GM18909 (cell line): ENCODE data around the gene MDFI.

Source experiments
- ATAC-seq: cut with Tn5 transposase; IDR thresholded peaks from one replicate; pipeline ENCODE4 v1.9.1; 2021; ENCODE audit warnings: mild to moderate bottlenecking; ENCODE audit not compliant: unreplicated experiment, poor library complexity

MDFI gene

DNA sequence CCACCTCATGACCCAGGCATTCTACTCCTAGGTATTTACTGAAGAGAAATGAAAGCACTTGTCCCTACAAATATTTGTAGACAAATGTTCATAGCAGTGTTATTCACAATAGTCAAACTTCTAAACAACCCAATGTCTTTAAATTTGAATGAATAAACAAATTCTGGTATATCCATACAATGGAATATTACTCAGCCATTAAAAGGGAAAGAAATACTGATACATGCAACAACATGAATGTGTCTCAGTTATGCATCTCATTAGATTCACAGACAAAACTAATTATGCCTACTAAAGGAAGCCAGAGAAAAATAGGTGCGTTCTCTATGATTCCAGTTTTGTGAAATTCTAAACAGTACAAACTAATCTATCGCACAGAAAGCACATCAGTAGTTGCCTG lies 30.7 kb downstream of the MDFI start:
- ATAC-seq = no peak

GRCh38 chr6:41670703-41671360 lies 32.6 kb downstream of the MDFI start:
- ATAC-seq = no peak

- ATAC-seq = no peak
Observed at GRCh38 chr6:41671376-41671775, 33.1 kb downstream of the MDFI start.

DNA sequence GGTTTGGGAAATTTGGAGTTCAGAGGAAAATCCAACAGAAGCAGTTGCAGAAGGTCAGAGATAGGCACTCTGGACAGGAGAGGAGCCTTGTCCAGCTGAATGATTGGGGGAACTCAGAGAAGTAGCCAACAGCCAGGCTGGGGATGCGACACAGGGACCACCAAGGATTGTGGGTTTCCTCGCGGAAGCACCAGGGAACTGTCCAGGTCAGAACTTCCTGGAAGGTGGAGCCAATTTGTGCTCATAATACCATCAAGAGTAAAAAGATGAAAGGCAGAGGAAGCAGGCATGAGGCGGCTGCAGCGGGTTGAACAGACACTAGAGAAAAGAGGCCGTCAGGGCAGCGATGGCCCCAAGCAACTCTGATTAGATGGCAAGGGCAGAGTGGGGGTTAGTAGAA lies 33.7 kb downstream of the MDFI start:
- ATAC-seq = no peak

DNA sequence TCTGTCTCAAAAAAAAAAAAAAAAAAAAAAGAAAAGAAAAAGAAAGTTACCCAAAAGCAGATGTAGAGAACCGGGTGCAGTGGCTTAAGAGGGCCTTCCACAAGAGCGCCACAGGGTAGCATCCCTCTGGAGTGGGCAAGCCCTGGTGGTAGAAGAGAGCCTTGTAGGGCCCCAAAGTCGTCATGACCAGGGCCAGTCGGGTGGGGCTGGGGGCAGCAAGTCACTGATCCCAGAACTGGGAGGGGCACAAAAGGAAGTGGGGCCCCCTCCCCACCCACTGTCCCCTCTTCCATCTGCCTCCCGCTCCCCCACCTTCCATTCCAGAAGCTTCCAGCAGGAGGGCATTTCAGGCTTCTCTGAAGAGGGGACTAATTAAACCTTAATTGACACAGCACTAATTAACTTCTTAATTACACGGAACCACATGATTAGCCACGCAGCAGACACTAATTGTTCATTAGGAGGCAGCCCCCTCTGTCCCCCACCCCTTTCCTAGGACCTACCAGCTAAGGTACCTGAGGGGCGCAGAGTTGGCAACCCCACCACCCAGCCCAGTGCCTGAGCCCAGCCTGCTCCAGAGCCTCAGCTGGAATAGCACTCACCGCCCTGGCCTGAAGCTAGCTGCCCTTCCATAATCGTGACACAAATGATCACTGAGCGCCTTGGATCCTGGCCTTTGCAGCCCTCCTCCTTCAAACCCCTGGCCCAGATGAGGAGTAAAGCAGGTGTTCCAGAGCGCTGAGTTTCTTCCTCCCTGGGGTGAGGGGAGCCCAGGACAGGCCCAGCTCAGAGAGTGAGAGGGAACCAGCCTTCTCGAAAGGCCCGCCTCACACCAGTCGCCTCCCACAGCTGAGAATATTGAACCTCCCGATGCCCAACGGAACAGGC lies 34.8 kb downstream of the MDFI start:
- ATAC-seq = no peak

DNA sequence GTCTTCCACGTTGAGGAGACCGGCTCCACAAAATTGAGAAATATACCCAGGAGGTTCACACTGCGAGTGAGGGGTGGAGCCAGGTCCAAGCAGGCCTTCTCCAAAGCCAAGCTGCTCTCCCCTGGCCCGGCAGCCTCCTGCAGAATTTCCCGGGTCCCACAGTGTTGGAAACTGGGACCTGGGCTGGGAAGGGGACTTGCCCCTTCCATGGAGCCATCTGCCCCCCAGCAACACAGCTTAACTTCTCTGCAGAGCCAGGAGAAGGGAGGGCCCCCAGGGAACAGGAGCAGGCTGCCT lies 35.4 kb downstream of the MDFI start:
- ATAC-seq = no peak

DNA sequence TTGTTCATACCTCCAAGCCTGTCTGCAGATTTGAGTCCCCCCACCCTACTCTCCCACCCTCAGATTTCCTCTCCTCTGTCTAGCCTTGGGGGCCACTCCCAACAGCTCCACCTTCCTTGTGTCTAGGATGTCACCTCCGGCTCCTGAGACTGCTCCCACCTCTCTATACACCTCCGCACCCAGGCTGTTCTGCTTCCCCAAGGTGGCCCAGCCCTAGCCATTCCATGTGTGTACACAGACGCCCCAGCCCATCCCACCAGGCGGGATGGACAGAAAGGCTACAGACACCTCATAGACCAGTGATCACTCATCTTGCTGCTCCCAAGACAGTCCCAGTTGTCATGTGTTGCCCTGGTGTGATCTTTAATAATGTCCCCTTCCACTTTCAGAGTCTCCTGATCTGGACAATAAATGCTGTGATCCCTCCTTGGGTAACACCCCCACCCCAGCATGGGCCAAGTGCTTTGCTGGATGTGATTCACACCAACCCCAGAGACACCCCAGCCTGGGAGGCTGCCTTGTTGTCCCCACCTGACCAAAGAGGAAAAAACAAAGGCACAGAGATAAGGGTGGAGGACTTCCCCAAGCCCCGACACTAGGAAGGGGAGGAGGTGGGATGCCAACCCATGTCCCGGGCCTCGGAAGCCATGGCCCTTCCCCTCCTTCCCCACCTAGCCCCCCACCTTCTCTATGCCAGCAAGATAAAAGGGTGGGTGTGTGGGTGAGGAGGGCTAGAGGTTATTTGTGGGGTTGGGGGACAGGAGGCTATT lies 36.1 kb downstream of the MDFI start:
- no peak for ATAC-seq

GRCh38 chr6:41675176-41675775 lies 37.0 kb downstream of the MDFI start:
- ATAC-seq = no peak

- no peak for ATAC-seq
Observed at GRCh38 chr6:41675992-41676391, 37.7 kb downstream of the MDFI start.

GRCh38 chr6:41676431-41676830 lies 38.2 kb downstream of the MDFI start:
- no peak for ATAC-seq

- ATAC-seq = no peak
Observed at GRCh38 chr6:41677124-41677921, 39.1 kb downstream of the MDFI start.

GRCh38 chr6:41678511-41679084 lies 40.3 kb downstream of the MDFI start:
- no peak for ATAC-seq

GRCh38 chr6:41679696-41680095 lies 41.4 kb downstream of the MDFI start:
- no peak for ATAC-seq

GRCh38 chr6:41680182-41680965 lies 42.1 kb downstream of the MDFI start:
- ATAC-seq = no peak

GRCh38 chr6:41682056-41682477 lies 43.8 kb downstream of the MDFI start:
- no peak for ATAC-seq

DNA sequence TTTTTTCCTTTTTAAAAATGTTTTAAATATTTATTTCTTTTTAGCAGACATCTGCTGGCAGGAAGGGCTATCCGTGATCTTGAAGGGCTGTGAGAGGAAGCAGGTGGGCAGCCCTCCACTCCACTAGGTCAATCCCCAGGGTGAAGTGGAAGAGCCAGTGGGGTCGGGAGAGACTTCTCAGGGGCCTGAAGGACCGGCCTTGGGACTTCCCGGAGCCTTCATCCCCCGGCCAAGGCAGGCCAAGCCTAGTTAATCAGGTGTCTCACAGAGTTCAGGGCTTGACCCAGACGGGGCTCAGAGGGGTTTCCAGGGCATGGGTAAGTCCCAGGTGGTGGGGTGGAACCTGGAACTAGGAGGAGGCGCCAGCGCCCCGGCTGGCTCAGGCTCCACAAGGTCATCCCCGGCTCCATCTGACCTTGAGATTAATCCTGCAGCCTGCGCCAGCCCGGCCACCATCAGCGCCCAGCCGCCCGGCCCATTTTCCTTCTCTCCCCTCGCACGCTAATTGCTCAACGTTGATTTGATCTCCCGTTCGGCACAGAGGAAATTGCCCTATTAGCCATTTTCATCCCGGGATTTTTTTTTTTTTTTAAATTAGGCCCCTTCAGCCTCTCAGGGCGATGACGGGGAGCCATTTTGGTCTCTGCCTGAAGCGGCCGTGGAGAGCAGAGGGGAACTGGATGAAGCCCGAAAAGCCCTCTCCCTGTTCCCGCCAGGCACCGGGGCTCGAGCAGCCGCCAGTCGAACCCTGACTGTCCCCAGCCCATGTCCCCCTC lies 44.4 kb downstream of the MDFI start:
- no peak for ATAC-seq

- peak; percentile 31 for ATAC-seq
Observed at GRCh38 chr6:41683273-41683522, 44.9 kb downstream of the MDFI start.

GRCh38 chr6:41683523-41684310 lies 45.4 kb downstream of the MDFI start:
- peak; percentile 80 for ATAC-seq
